Measurements from ENCODE around the gene SMIM22.

Gene SMIM22

GRCh38 chr16:4763791-4764190, 31.4 kb upstream of the SMIM22 start:
- no peak overlapping the region for H3K4me3 Mint-ChIP-seq
- H3K9me3 Mint-ChIP-seq = no peaks in the 10 kb centered on the region
- H3K27ac Mint-ChIP-seq = no peak overlapping the region
- no peaks in the 10 kb centered on the region for H3K27me3 Mint-ChIP-seq
- H3K36me3 Mint-ChIP-seq (ENCODE audit: low read depth) = peaks cover 11% of the 10 kb centered on the region
- H3K4me1 Mint-ChIP-seq = peaks cover 23% of the 10 kb centered on the region
- DNase-seq (no peak), ATAC-seq (no peak)

GRCh38 chr16:4765511-4766474, 29.4 kb upstream of the SMIM22 start:
- Mint-ChIP-seq H3K4me3 (peak overlapping the region; percentile 85), H3K4me1 (peaks cover 23% of the 10 kb centered on the region), H3K9me3 (no peaks in the 10 kb centered on the region), H3K27ac (peak overlapping the region; percentile 86), H3K27me3 (no peaks in the 10 kb centered on the region), H3K36me3 (ENCODE audit: low read depth) (no peaks in the 10 kb centered on the region)
- DNase-seq = no peak
- ATAC-seq = no peak

GRCh38 chr16:4766875-4767628, 28.1 kb upstream of the SMIM22 start, which contains the start of gene ZNF500:
Gene ZNF500 (minus strand): TSS chr16:4767162. CDS start chr16:4765978, 1,184 bp downstream.
- peak within 1 kb of the TSS; percentile 88 for H3K27ac Mint-ChIP-seq
- H3K27me3 Mint-ChIP-seq = no peaks in the 10 kb centered on the region
- H3K9me3 Mint-ChIP-seq = no peaks in the 10 kb centered on the region
- peaks cover 23% of the 10 kb centered on the region for H3K4me1 Mint-ChIP-seq
- peak; percentile 78 for ATAC-seq
- peak within 1 kb of the TSS; percentile 85 for H3K4me3 Mint-ChIP-seq
- H3K36me3 Mint-ChIP-seq (ENCODE audit: low read depth) = no peaks in the 10 kb centered on the region
- DNase-seq = peak; percentile 98

GRCh38 chr16:4767872-4768548, 27.2 kb upstream of the SMIM22 start:
- Mint-ChIP-seq H3K9me3 (no peaks in the 10 kb centered on the region), H3K4me1 (peaks cover 23% of the 10 kb centered on the region), H3K27me3 (no peaks in the 10 kb centered on the region), H3K4me3 (peak overlapping the region; percentile 85), H3K27ac (peak overlapping the region; percentile 87), H3K36me3 (ENCODE audit: low read depth) (no peaks in the 10 kb centered on the region)
- DNase-seq = no peak
- ATAC-seq = peak; percentile 8

GRCh38 chr16:4768549-4769305, 26.4 kb upstream of the SMIM22 start:
- no peaks in the 10 kb centered on the region for H3K9me3 Mint-ChIP-seq
- peak overlapping the region; percentile 85 for H3K4me3 Mint-ChIP-seq
- peaks cover 23% of the 10 kb centered on the region for H3K4me1 Mint-ChIP-seq
- ATAC-seq (peak; percentile 82), DNase-seq (peak; percentile 93)
- H3K27me3 Mint-ChIP-seq = no peaks in the 10 kb centered on the region
- H3K27ac Mint-ChIP-seq = peak overlapping the region; percentile 87
- no peaks in the 10 kb centered on the region for H3K36me3 Mint-ChIP-seq (ENCODE audit: low read depth)

GRCh38 chr16:4769306-4769638, 25.9 kb upstream of the SMIM22 start:
- Mint-ChIP-seq H3K27ac (no peak overlapping the region), H3K36me3 (ENCODE audit: low read depth) (no peaks in the 10 kb centered on the region), H3K9me3 (no peaks in the 10 kb centered on the region), H3K4me1 (peaks cover 23% of the 10 kb centered on the region), H3K27me3 (no peaks in the 10 kb centered on the region), H3K4me3 (peak overlapping the region; percentile 21)
- ATAC-seq = no peak
- no peak for DNase-seq

- Mint-ChIP-seq H3K4me1 (peaks cover 14% of the 10 kb centered on the region), H3K27me3 (no peaks in the 10 kb centered on the region), H3K27ac (no peak overlapping the region), H3K4me3 (no peak overlapping the region), H3K36me3 (ENCODE audit: low read depth) (no peaks in the 10 kb centered on the region), H3K9me3 (no peaks in the 10 kb centered on the region)
- ATAC-seq (no peak), DNase-seq (no peak)
These were observed 23.5 kb upstream of the SMIM22 start for GRCh38 chr16:4771646-4772045.

GRCh38 chr16:4772351-4772750, 22.8 kb upstream of the SMIM22 start:
- no peaks in the 10 kb centered on the region for H3K36me3 Mint-ChIP-seq (ENCODE audit: low read depth)
- ATAC-seq (no peak), DNase-seq (no peak)
- no peak overlapping the region for H3K4me3 Mint-ChIP-seq
- H3K27me3 Mint-ChIP-seq = no peaks in the 10 kb centered on the region
- no peak overlapping the region for H3K27ac Mint-ChIP-seq
- peaks cover 11% of the 10 kb centered on the region for H3K4me1 Mint-ChIP-seq
- H3K9me3 Mint-ChIP-seq = no peaks in the 10 kb centered on the region

- ATAC-seq (no peak), DNase-seq (no peak)
- H3K27ac Mint-ChIP-seq = no peak overlapping the region
- H3K27me3 Mint-ChIP-seq = no peaks in the 10 kb centered on the region
- H3K4me1 Mint-ChIP-seq = no peaks in the 10 kb centered on the region
- no peaks in the 10 kb centered on the region for H3K9me3 Mint-ChIP-seq
- H3K36me3 Mint-ChIP-seq (ENCODE audit: low read depth) = no peaks in the 10 kb centered on the region
- no peak overlapping the region for H3K4me3 Mint-ChIP-seq
These were observed 20.2 kb upstream of the SMIM22 start for GRCh38 chr16:4775005-4775404.

GRCh38 chr16:4776141-4776705, 18.9 kb upstream of the SMIM22 start:
- ATAC-seq (no peak), DNase-seq (no peak)
- no peaks in the 10 kb centered on the region for H3K4me1 Mint-ChIP-seq
- no peaks in the 10 kb centered on the region for H3K36me3 Mint-ChIP-seq (ENCODE audit: low read depth)
- no peaks in the 10 kb centered on the region for H3K9me3 Mint-ChIP-seq
- H3K27me3 Mint-ChIP-seq = no peaks in the 10 kb centered on the region
- H3K27ac Mint-ChIP-seq = no peak overlapping the region
- H3K4me3 Mint-ChIP-seq = no peak overlapping the region

- no peaks in the 10 kb centered on the region for H3K36me3 Mint-ChIP-seq (ENCODE audit: low read depth)
- DNase-seq (no peak), ATAC-seq (no peak)
- H3K27ac Mint-ChIP-seq = no peak overlapping the region
- no peak overlapping the region for H3K4me3 Mint-ChIP-seq
- no peaks in the 10 kb centered on the region for H3K9me3 Mint-ChIP-seq
- H3K4me1 Mint-ChIP-seq = no peaks in the 10 kb centered on the region
- H3K27me3 Mint-ChIP-seq = no peaks in the 10 kb centered on the region
These were observed 17.7 kb upstream of the SMIM22 start for GRCh38 chr16:4777339-4778049.

GRCh38 chr16:4778050-4778392, 17.1 kb upstream of the SMIM22 start:
- ATAC-seq (no peak), DNase-seq (no peak)
- Mint-ChIP-seq H3K27me3 (no peaks in the 10 kb centered on the region), H3K36me3 (ENCODE audit: low read depth) (no peaks in the 10 kb centered on the region), H3K4me1 (no peaks in the 10 kb centered on the region), H3K27ac (no peak overlapping the region), H3K4me3 (no peak overlapping the region), H3K9me3 (no peaks in the 10 kb centered on the region)

- Mint-ChIP-seq H3K4me3 (no peak overlapping the region), H3K27ac (no peak overlapping the region), H3K36me3 (ENCODE audit: low read depth) (no peaks in the 10 kb centered on the region), H3K4me1 (no peaks in the 10 kb centered on the region), H3K9me3 (no peaks in the 10 kb centered on the region), H3K27me3 (no peaks in the 10 kb centered on the region)
- ATAC-seq = no peak
- no peak for DNase-seq
These were observed 14.9 kb upstream of the SMIM22 start for GRCh38 chr16:4780235-4780634.

Measured in activated naive CD8-positive, alpha-beta T cell treated with anti-CD3 and anti-CD28 coated beads, Interleukin-2, amount 50 U/mL, for 24 hours (primary cell).